HG03175 (cell line): Measurements from ENCODE around the gene PASK.

ENCODE experiments used
- ATAC-seq: cut with Tn5 transposase; IDR thresholded peaks from one replicate; pipeline ENCODE4 v1.9.1; 2021; ENCODE audit warnings: mild to moderate bottlenecking, moderate library complexity; ENCODE audit not compliant: unreplicated experiment

PASK gene

GRCh38 chr2:241149675-241149924 is 328 bp upstream of the PASK start:
- ATAC-seq = peak; percentile 16

- no peak for ATAC-seq
Observed at GRCh38 chr2:241148239-241148638, 1.0 kb downstream of the PASK start.

GRCh38 chr2:241147336-241147735 is 1.9 kb downstream of the PASK start:
- no peak for ATAC-seq

GRCh38 chr2:241146286-241146685 is 3.0 kb downstream of the PASK start:
- no peak for ATAC-seq

GRCh38 chr2:241142593-241142992 is 6.7 kb downstream of the PASK start:
- ATAC-seq = no peak

GRCh38 chr2:241142063-241142462 is 7.2 kb downstream of the PASK start:
- ATAC-seq = no peak

- ATAC-seq = no peak
Observed at GRCh38 chr2:241141214-241141770, 8.0 kb downstream of the PASK start.

GRCh38 chr2:241140445-241140840 is 8.8 kb downstream of the PASK start:
- ATAC-seq = no peak

GRCh38 chr2:241139531-241140444 is 9.5 kb downstream of the PASK start:
- no peak for ATAC-seq

GRCh38 chr2:241138471-241138870 is 10.8 kb downstream of the PASK start:
- ATAC-seq = no peak

- no peak for ATAC-seq
Observed at GRCh38 chr2:241137276-241138190, 11.7 kb downstream of the PASK start.

GRCh38 chr2:241136661-241137260 is 12.5 kb downstream of the PASK start:
- no peak for ATAC-seq

- ATAC-seq = no peak
Observed at GRCh38 chr2:241136191-241136590, 13.1 kb downstream of the PASK start.

GRCh38 chr2:241135737-241136136 is 13.5 kb downstream of the PASK start:
- ATAC-seq = no peak

GRCh38 chr2:241134711-241135110 is 14.6 kb downstream of the PASK start:
- ATAC-seq = no peak

- ATAC-seq = no peak
Observed at GRCh38 chr2:241133436-241133820, 15.8 kb downstream of the PASK start.

GRCh38 chr2:241132538-241133435 is 16.5 kb downstream of the PASK start:
- ATAC-seq = no peak

- no peak for ATAC-seq
Observed at GRCh38 chr2:241131531-241131930, 17.7 kb downstream of the PASK start.

- no peak for ATAC-seq
Observed at GRCh38 chr2:241130316-241130715, 19.0 kb downstream of the PASK start.
